Stimulated activated naive CD8-positive, alpha-beta T cell treated with anti-CD3 and anti-CD28 coated beads, Interleukin-15, amount 100 ng/mL, for 72 hours (primary cell): ENCODE results near the gene WDPCP.
"Not testable (repeated sequence)": the region's sequence is repeated elsewhere in the genome, so short reads cannot be mapped to it uniquely, and the experiment has no call there.

Experiments used
- ATAC-seq: fragments of 150-1000 bp; cut with Tn5 transposase; 2 replicates; pipeline ENCODE4 v1.10.0; 2021; ENCODE audit warnings: mild to moderate bottlenecking, moderate library complexity
- DNase-seq, 2 donors: peaks; one replicate each; pipeline ENCODE4 v3.0.0; 2021 to 2022
- H3K27ac Mint-ChIP-seq, 2 donors: one replicate each; pipeline ENCODE4 v1.8.0; 2022; ENCODE audit warnings: mild to moderate bottlenecking in 2 of 2, mixed read lengths in 2 of 2, moderate library complexity in 2 of 2
- H3K27me3 Mint-ChIP-seq: one replicate; pipeline ENCODE4 v1.8.0; 2022; ENCODE audit warnings: mixed read lengths
- H3K4me1 Mint-ChIP-seq: one replicate; pipeline ENCODE4 v1.8.0; 2022; ENCODE audit warnings: mild to moderate bottlenecking, mixed read lengths
- H3K4me3 Mint-ChIP-seq, 2 donors: one replicate each; pipeline ENCODE4 v1.8.0; 2022; ENCODE audit warnings: mild to moderate bottlenecking in 2 of 2, mixed read lengths in 2 of 2, moderate library complexity in 1 of 2
- H3K9me3 Mint-ChIP-seq, 2 donors: one replicate each; pipeline ENCODE4 v1.8.0; 2022; ENCODE audit warnings: mixed read lengths in 2 of 2

The WDPCP gene

GRCh38 chr2:63340443-63340842 is 247.8 kb downstream of the WDPCP start:
- no peaks in the 10 kb centered on the region for H3K4me1 Mint-ChIP-seq
- no peak for ATAC-seq
- H3K4me3 Mint-ChIP-seq, result no peak overlapping the region
- no peak for DNase-seq
- no peak overlapping the region for H3K27ac Mint-ChIP-seq
- peaks cover 25 to 26% of the 10 kb centered on the region in 2 donors for H3K9me3 Mint-ChIP-seq
- H3K27me3 Mint-ChIP-seq, result no peaks in the 10 kb centered on the region

GRCh38 chr2:63334910-63335309 is 253.4 kb downstream of the WDPCP start:
- ATAC-seq, result no peak
- no peak overlapping the region for H3K27ac Mint-ChIP-seq
- no peaks in the 10 kb centered on the region for H3K4me1 Mint-ChIP-seq
- H3K27me3 Mint-ChIP-seq, result no peaks in the 10 kb centered on the region
- H3K9me3 Mint-ChIP-seq, result peaks cover 8 to 10% of the 10 kb centered on the region in 2 donors
- no peak overlapping the region for H3K4me3 Mint-ChIP-seq
- no peak for DNase-seq

DNA sequence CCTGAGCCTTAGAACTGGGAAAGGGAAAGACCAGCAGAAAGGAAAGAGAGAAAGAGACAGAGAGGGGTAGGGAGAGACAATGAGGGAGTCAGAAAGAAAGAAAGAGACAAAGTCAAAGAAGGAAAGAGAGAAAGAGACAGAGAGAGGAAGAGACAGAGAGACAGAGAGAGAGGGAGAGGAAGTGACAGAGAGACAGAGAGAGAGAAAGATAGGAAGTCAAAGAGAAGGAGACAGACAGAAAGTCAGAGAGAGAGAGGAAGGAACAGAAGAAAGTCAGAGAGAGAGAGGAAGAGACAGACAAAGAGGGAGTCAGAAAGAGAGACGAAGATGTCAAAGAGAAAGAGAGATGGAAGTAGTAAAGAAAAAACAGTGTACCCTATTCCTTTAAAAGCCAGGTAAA is 261.8 kb downstream of the WDPCP start:
- Mint-ChIP-seq H3K27ac (peak overlapping the region in 1 of 2 donors; percentile 76), H3K9me3 (peaks cover 21 to 39% of the 10 kb centered on the region in 2 donors), H3K27me3 (no peaks in the 10 kb centered on the region), H3K4me1 (no peaks in the 10 kb centered on the region), H3K4me3 (no peak overlapping the region)
- DNase-seq, result no peak
- ATAC-seq, result no peak

DNA sequence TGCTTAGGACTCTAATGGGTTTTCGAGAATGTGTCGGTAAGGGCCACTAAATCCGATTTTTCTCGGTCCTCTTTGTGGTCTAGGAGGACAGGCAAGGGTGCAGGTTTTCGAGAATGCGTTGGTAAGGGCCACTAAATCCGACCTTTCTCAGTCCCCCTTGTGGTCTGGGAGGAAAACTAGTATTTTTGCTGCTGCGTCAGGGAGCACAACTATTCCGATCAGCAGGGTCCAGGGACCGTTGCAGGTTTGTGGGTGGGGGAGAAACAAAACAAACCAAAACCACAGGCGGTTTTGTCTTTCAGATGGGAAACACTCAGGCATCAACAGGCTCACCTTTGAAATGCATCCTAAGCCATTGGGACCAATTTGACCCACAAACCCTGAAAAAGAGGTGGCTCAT is 264.6 kb downstream of the WDPCP start:
- H3K27ac Mint-ChIP-seq, H3K4me3 Mint-ChIP-seq, ATAC-seq, H3K4me1 Mint-ChIP-seq, DNase-seq, H3K27me3 Mint-ChIP-seq: not testable (repeated sequence)
- H3K9me3 Mint-ChIP-seq, result peaks cover 21 to 34% of the 10 kb centered on the region in 2 donors

- not testable (repeated sequence) for H3K27me3 Mint-ChIP-seq, H3K4me3 Mint-ChIP-seq, H3K4me1 Mint-ChIP-seq, H3K27ac Mint-ChIP-seq, DNase-seq, ATAC-seq
- H3K9me3 Mint-ChIP-seq, result peaks cover 21 to 36% of the 10 kb centered on the region in 2 donors
Measured at GRCh38 chr2:63321973-63322372, 266.3 kb downstream of the WDPCP start.

DNA sequence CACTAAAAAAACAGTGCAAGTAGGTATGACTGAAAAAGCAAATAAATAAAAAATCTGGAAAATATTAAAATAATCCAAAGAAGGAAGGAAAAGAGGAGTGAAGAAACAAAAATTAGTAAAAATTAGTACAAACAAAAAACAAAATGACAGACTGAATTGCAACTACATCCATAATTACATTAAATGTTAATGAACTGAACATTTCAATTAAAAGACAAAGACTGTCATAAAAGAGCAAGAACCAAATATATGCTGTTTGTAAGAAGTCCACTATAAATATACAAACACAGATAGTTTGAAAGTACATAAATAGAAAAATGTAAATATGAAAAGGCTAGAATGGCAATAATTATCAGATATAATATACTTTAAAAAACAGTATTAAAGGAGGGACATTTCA is 267.6 kb downstream of the WDPCP start:
- ATAC-seq (no peak), DNase-seq (no peak)
- no peak overlapping the region for H3K4me3 Mint-ChIP-seq
- H3K27me3 Mint-ChIP-seq, result no peaks in the 10 kb centered on the region
- peaks cover 19 to 26% of the 10 kb centered on the region in 2 donors for H3K9me3 Mint-ChIP-seq
- no peaks in the 10 kb centered on the region for H3K4me1 Mint-ChIP-seq
- no peak overlapping the region for H3K27ac Mint-ChIP-seq

DNA sequence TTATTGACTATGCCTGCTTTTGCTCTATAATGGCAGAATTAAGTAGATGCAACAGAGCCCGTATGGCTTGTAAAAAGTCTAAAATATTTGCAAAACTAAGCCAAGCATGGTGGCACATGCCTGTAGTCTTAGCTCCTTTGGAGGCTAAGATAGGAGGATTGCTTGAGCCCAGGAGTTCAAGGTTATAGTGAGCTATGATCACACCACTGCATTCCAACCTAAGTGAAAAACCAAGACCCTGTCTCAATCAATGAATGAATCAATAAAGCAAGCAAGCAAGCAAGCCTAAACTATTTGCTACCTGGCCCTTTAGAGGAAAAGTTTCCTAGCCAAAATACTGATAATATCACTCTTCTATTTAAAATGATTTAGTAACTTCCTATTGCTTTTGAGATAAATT is 277.7 kb downstream of the WDPCP start:
- H3K9me3 Mint-ChIP-seq, result peaks cover 27 to 37% of the 10 kb centered on the region in 2 donors
- DNase-seq (no peak), ATAC-seq (no peak)
- no peak overlapping the region for H3K4me3 Mint-ChIP-seq
- H3K27me3 Mint-ChIP-seq, result no peaks in the 10 kb centered on the region
- no peak overlapping the region for H3K27ac Mint-ChIP-seq
- no peaks in the 10 kb centered on the region for H3K4me1 Mint-ChIP-seq

- DNase-seq (no peak), ATAC-seq (no peak)
- no peaks in the 10 kb centered on the region for H3K27me3 Mint-ChIP-seq
- peaks cover 44 to 88% of the 10 kb centered on the region in 2 donors for H3K9me3 Mint-ChIP-seq
- no peaks in the 10 kb centered on the region for H3K4me1 Mint-ChIP-seq
- no peak overlapping the region for H3K27ac Mint-ChIP-seq
- H3K4me3 Mint-ChIP-seq, result no peak overlapping the region
Measured at GRCh38 chr2:63301481-63301880, 286.8 kb downstream of the WDPCP start.

DNA sequence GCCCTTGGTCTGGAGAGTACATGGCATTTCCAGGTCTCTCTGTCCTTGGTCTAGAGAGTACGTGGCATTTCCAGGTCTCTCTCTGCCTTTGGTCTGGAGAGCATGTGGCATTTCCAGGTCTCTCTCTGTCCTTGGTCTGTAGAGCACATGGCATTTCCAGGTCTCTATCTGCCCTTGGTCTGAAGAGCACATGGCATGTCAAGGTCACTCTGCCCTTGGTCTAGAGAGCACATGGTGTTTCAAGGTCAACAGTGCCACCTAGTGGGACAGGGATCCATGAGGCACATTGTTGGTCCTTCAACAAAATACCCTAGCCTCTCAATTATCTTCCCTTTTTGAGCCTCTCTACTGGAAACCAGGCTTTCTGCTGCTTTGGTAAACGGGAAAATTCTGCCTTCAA is 287.4 kb downstream of the WDPCP start:
- DNase-seq (no peak), ATAC-seq (no peak)
- peaks cover 38 to 90% of the 10 kb centered on the region in 2 donors for H3K9me3 Mint-ChIP-seq
- no peaks in the 10 kb centered on the region for H3K27me3 Mint-ChIP-seq
- no peak overlapping the region for H3K27ac Mint-ChIP-seq
- no peak overlapping the region for H3K4me3 Mint-ChIP-seq
- no peaks in the 10 kb centered on the region for H3K4me1 Mint-ChIP-seq

DNA sequence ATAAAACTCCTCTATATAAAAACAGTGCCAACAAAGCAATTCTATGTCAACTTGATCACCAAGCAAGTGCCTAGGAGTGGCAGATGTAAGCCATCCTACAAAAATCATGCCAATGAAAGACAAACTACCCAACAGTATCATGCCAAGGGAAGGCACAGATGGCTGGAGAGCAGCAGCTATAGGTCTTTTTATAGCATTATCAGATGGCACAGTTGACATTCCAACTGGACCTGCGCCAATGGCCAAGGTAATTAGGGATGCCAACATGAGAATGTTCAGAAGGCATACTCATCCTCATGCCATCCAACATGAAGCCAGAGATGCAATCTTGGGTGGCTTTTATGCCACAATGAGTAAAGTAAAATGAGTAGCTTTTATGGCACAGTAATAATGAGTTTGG is 300.3 kb downstream of the WDPCP start:
- ATAC-seq, result no peak
- H3K27ac Mint-ChIP-seq, result no peak overlapping the region
- H3K27me3 Mint-ChIP-seq, result no peaks in the 10 kb centered on the region
- H3K9me3 Mint-ChIP-seq, result peaks cover 31% of the 10 kb centered on the region in 2 donors
- no peak for DNase-seq
- no peaks in the 10 kb centered on the region for H3K4me1 Mint-ChIP-seq
- no peak overlapping the region for H3K4me3 Mint-ChIP-seq

- H3K4me1 Mint-ChIP-seq, H3K4me3 Mint-ChIP-seq, DNase-seq, H3K27me3 Mint-ChIP-seq, H3K27ac Mint-ChIP-seq, ATAC-seq: not testable (repeated sequence)
- peaks cover 30 to 31% of the 10 kb centered on the region in 2 donors for H3K9me3 Mint-ChIP-seq
Measured at GRCh38 chr2:63286520-63286919, 301.8 kb downstream of the WDPCP start.

GRCh38 chr2:63283273-63283672 is 305.0 kb downstream of the WDPCP start:
- H3K27me3 Mint-ChIP-seq, result no peaks in the 10 kb centered on the region
- DNase-seq (no peak), ATAC-seq (no peak)
- peaks cover 44 to 62% of the 10 kb centered on the region in 2 donors for H3K9me3 Mint-ChIP-seq
- no peaks in the 10 kb centered on the region for H3K4me1 Mint-ChIP-seq
- no peak overlapping the region for H3K4me3 Mint-ChIP-seq
- H3K27ac Mint-ChIP-seq, result no peak overlapping the region

DNA sequence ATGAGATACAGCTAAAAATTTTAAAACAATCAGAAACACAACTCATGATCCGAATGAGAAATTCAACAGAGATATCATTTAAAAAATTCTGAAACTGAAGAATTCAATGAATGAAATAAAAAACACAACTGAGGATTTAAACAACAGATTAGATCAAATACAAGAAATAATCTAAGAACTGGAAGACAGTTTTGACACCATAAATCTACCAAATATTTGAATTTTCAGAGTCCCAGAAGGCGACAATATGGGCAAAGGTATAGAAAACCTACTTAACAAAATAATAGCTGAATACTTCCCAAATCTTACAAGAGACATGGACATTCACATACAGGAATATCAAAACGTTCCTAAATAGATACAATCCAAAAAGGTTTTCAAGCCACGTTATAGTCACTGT is 315.7 kb downstream of the WDPCP start:
- no peak for ATAC-seq
- Mint-ChIP-seq H3K4me1 (no peaks in the 10 kb centered on the region), H3K9me3 (peaks cover 29 to 72% of the 10 kb centered on the region in 2 donors), H3K27me3 (no peaks in the 10 kb centered on the region), H3K4me3 (no peak overlapping the region), H3K27ac (no peak overlapping the region)
- DNase-seq, result no peak

- ATAC-seq (no peak), DNase-seq (no peak)
- no peaks in the 10 kb centered on the region for H3K4me1 Mint-ChIP-seq
- H3K27me3 Mint-ChIP-seq, result no peaks in the 10 kb centered on the region
- no peak overlapping the region for H3K27ac Mint-ChIP-seq
- no peak overlapping the region for H3K4me3 Mint-ChIP-seq
- peaks cover 35 to 61% of the 10 kb centered on the region in 2 donors for H3K9me3 Mint-ChIP-seq
Measured at GRCh38 chr2:63270717-63271116, 317.6 kb downstream of the WDPCP start.

DNA sequence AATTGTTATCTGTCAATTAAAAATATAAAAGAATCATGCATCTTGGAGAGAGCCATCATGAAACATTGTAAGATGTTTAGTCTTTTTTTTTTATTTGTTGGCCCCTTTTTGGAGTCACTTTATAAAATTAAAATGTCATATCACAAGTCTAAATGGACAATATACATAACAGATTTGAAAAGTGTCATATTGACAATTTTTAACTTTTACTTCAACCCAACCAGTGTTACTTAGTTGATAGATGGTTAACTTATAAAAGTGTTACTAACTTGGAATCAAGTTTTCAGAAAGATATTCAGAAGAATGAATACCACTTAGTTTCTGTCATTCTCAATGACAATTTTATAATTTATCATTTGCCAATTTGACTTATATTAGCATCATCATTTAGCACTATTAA is 319.3 kb downstream of the WDPCP start:
- Mint-ChIP-seq H3K27me3 (no peaks in the 10 kb centered on the region), H3K4me3 (no peak overlapping the region), H3K9me3 (peaks cover 27 to 54% of the 10 kb centered on the region in 2 donors), H3K4me1 (no peaks in the 10 kb centered on the region), H3K27ac (no peak overlapping the region)
- no peak for DNase-seq
- ATAC-seq, result no peak

DNA sequence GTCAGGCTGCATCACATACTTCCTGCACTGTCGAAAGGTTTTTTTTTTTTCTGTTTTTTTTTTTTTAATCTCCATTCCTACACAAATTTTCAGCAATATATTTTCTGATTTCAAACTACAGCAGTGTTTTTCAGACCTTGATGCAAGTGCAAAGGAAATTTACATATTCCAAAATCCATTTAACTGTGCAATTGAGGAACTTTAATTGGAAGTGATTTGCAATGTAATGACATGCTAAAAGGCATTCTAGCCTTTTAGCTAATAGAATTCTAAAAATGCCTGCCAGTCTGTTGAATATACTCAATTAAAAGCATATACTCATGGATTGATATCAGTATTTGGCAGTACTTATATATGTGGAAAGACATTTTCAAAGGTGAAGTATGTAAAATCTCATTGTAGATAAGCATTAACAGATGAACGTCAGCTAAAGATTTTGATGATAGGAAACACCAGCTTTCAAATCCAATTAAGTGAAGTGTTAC is 327.1 kb downstream of the WDPCP start:
- Mint-ChIP-seq H3K27me3 (no peaks in the 10 kb centered on the region), H3K4me1 (peaks cover 8% of the 10 kb centered on the region), H3K4me3 (no peak overlapping the region), H3K9me3 (peaks cover 5 to 12% of the 10 kb centered on the region in 2 donors), H3K27ac (no peak overlapping the region)
- DNase-seq, result no peak
- ATAC-seq, result no peak

- DNase-seq, result peak; percentile 4 to 31
Measured at GRCh38 chr2:63257473-63257872, 330.8 kb downstream of the WDPCP start.

More at GRCh38 chr2:63257473-63257872, 330.8 kb downstream of the WDPCP start:
- peak; percentile 92 for ATAC-seq
- Mint-ChIP-seq H3K27me3 (no peaks in the 10 kb centered on the region), H3K27ac (peak overlapping the region in 1 of 2 donors; percentile 55), H3K4me1 (peaks cover 8% of the 10 kb centered on the region), H3K4me3 (no peak overlapping the region), H3K9me3 (peaks cover 0 to 8% of the 10 kb centered on the region in 2 donors)
